K562 (cell line): Measurements from ENCODE around the gene PITX2. TPM values are rescaled to one million over a fixed set of nuclear protein-coding genes. Genes with fewer than 3 reads are reported as not detected.

Experiments used
- ATAC-seq: fragments of 200-7000 bp; cut with Tn5 transposase; 3 replicates; pipeline ENCODE4 v1.9.1; 2020; ENCODE audit warnings: moderate library complexity
- BruUV-seq: library from RNA; stranded (reverse); fragments of 400-500 nt; replicated peaks from 2 replicates; lab custom pipeline; 2021; lab: Mats Ljungman, UMichigan
- CTCF ChIA-PET: fragments of 300-600 bp; formaldehyde crosslinking; extraction: SDS; loops from one replicate; lab custom pipeline; 2021; ENCODE audit warnings: low intra/inter-chr PET ratio; lab: Yijun Ruan, JAX
- POLR2A ChIA-PET: fragments of 300-600, 350-650 bp; sonication (Branson Sonifier 250); formaldehyde crosslinking; extraction: SDS; loops from one replicate; lab custom pipeline; 2021; ENCODE audit warnings: antibody characterized with exemption, inconsistent platforms; lab: Yijun Ruan, JAX
- DNase-seq, 4 experiments: peaks; one replicate each; pipeline versions ENCODE4 v3.0.0 to v3.0.0-alpha.2; 2011 to 2018; ENCODE audit warnings: low spot score in 3 of 4, mixed read lengths in 3 of 4; ENCODE audit errors: extremely low read depth in 1 of 4
- FAIRE-seq: peaks from 2 replicates; lab custom pipeline; 2011; peaks lifted over from hg19 to GRCh38; lab: Jason Lieb, UNC
- H2AFZ ChIP-seq: 2 replicates; pipeline ENCODE4 v1.6.0; 2011; ENCODE audit warnings: low read depth, low read length, control low read depth, inconsistent platforms
- H3K27ac ChIP-seq: fragments of 200-600 bp; 3 replicates; pipeline ENCODE4 v1.8.0; 2011; ENCODE audit warnings: low read depth, mild to moderate bottlenecking, control low read depth, inconsistent platforms, low read length, moderate library complexity, mixed read lengths; ENCODE audit errors: extremely low read depth
- H3K27me3 ChIP-seq, 2 experiments: fragments of 300-600 bp in 1 of 2; 2 replicates in 1 of 2; 3 replicates in 1 of 2; pipeline versions ENCODE4 v1.6.0 to v1.8.0; 2011; ENCODE audit warnings: inconsistent platforms in 2 of 2, low read length in 2 of 2, mild to moderate bottlenecking in 1 of 2, mixed read lengths in 1 of 2, moderate library complexity in 1 of 2; ENCODE audit not compliant: control insufficient read depth in 2 of 2, insufficient read depth in 2 of 2
- H3K36me3 ChIP-seq: fragments of 300-600 bp; 3 replicates; pipeline ENCODE4 v1.8.0; 2011; ENCODE audit warnings: mild to moderate bottlenecking, low read length, inconsistent platforms; ENCODE audit not compliant: control insufficient read depth, insufficient read depth
- H3K4me1 ChIP-seq, 2 experiments: fragments of 200-600 bp in 1 of 2; replicated peaks in 1 of 2; 2 replicates in 1 of 2; 3 replicates in 1 of 2; pipeline versions ENCODE4 v1.5.1 to v1.8.0; 2011; ENCODE audit warnings: inconsistent platforms in 2 of 2, low read length in 2 of 2, mild to moderate bottlenecking in 1 of 2, mixed read lengths in 1 of 2, moderate library complexity in 1 of 2; ENCODE audit not compliant: control insufficient read depth in 2 of 2, insufficient read depth in 2 of 2
- H3K4me2 ChIP-seq: 2 replicates; pipeline ENCODE4 v1.6.1; 2011; ENCODE audit warnings: low read length, control low read depth, inconsistent platforms, mixed read lengths; ENCODE audit not compliant: insufficient read depth
- H3K4me3 ChIP-seq: fragments of 200-600 bp; sonication (generic), shearing (Covaris generic); 2 replicates; pipeline ENCODE4 v1.5.1; 2016; ENCODE audit warnings: control low read depth, inconsistent platforms
- H3K79me2 ChIP-seq: fragments of 200-600 bp; 3 replicates; pipeline ENCODE4 v1.8.0; 2011; ENCODE audit warnings: low read length, inconsistent platforms; ENCODE audit not compliant: control insufficient read depth, insufficient read depth
- H3K9ac ChIP-seq, 2 experiments: 2 replicates each; pipeline versions ENCODE4 v1.6.0 to v1.6.1; 2011; ENCODE audit warnings: low read depth in 2 of 2, low read length in 2 of 2, control low read depth in 1 of 2, inconsistent platforms in 1 of 2, mild to moderate bottlenecking in 1 of 2, mixed read lengths in 1 of 2; ENCODE audit not compliant: insufficient read depth in 1 of 2
- H3K9me1 ChIP-seq: one replicate; pipeline ENCODE4 v1.6.0; 2011; ENCODE audit warnings: inconsistent platforms, mild to moderate bottlenecking, low read length, moderate library complexity; ENCODE audit not compliant: control insufficient read depth, insufficient read depth
- H3K9me3 ChIP-seq: replicated peaks from 2 replicates; pipeline ENCODE4 v1.5.1; 2011; ENCODE audit warnings: low read depth, low read length, inconsistent platforms; ENCODE audit not compliant: control insufficient read depth, insufficient read depth
- H4K20me1 ChIP-seq: replicated peaks from 2 replicates; pipeline ENCODE4 v1.6.1; 2011; ENCODE audit warnings: low read length, inconsistent platforms, mixed read lengths; ENCODE audit not compliant: control insufficient read depth, insufficient read depth
- CAMTA2 ChIP-seq: fragments of 250-450 bp; sonication (Bioruptor Pico); conservative IDR thresholded peaks from 2 replicates; pipeline ENCODE4 v1.5.1; 2022
- CCAR2 ChIP-seq: fragments of 200-400 bp; formaldehyde crosslinking; IDR thresholded peaks from 2 replicates; pipeline ENCODE4 v1.6.1; 2017; ENCODE audit warnings: mild to moderate bottlenecking, low read depth, low read length
- HDAC1 ChIP-seq, 2 experiments: fragments of 450-650 bp; IDR thresholded peaks; 2 replicates each; pipeline ENCODE4 v1.6.1; 2016 to 2017; ENCODE audit warnings: inconsistent platforms in 1 of 2, mild to moderate bottlenecking in 1 of 2, moderate library complexity in 1 of 2
- HDAC8 ChIP-seq: fragments of 450-650 bp; IDR thresholded peaks from 2 replicates; pipeline ENCODE4 v1.6.1; 2016; ENCODE audit warnings: mild to moderate bottlenecking, missing genetic modification characterization, moderate library complexity, missing compliant biosample characterization
- HES1 ChIP-seq: fragments of 450-650 bp; IDR thresholded peaks from 2 replicates; pipeline ENCODE4 v1.6.1; 2016; ENCODE audit warnings: low read depth, mild to moderate bottlenecking, moderate library complexity
- MNT ChIP-seq, 2 experiments: fragments of 450-650 bp; conservative IDR thresholded peaks; 2 replicates each; pipeline ENCODE4 v1.6.1; 2017; ENCODE audit warnings: mild to moderate bottlenecking in 2 of 2, moderate library complexity in 2 of 2
- PHF20 ChIP-seq: fragments of 450-650 bp; IDR thresholded peaks from 2 replicates; pipeline ENCODE4 v1.6.1; 2018; ENCODE audit not compliant: partially characterized antibody
- RCOR1 ChIP-seq, 2 experiments: IDR thresholded peaks; 2 replicates each; pipeline ENCODE4 v1.6.1; 2012; ENCODE audit warnings: low read depth in 2 of 2, low read length in 2 of 2, borderline replicate concordance in 1 of 2, improper control_type of control experiment in 1 of 2
- SMAD3 ChIP-seq: fragments of 450-650 bp; formaldehyde crosslinking; conservative IDR thresholded peaks from 2 replicates; pipeline ENCODE4 v1.4.0; 2020; ENCODE audit warnings: mild to moderate bottlenecking
- SP1 ChIP-seq: sonication (generic); formaldehyde crosslinking; IDR thresholded peaks from 2 replicates; pipeline ENCODE4 v1.8.1; 2022; ENCODE audit warnings: mild to moderate bottlenecking, missing genetic modification reagents
- USF2 ChIP-seq: sonication (generic); formaldehyde crosslinking; IDR thresholded peaks from 2 replicates; pipeline ENCODE4 v1.5.0; 2020; ENCODE audit warnings: missing genetic modification reagents
- ZBTB34 ChIP-seq: fragments of 250-450 bp; sonication (Bioruptor Pico); IDR thresholded peaks from 2 replicates; pipeline ENCODE4 v1.8.0; 2021; ENCODE audit warnings: mild to moderate bottlenecking, moderate library complexity
- ZNF695 ChIP-seq: fragments of 450-650 bp; formaldehyde crosslinking; IDR thresholded peaks from 2 replicates; pipeline ENCODE4 v1.4.0; 2020; ENCODE audit warnings: mild to moderate bottlenecking, moderate library complexity
- ZNF77 ChIP-seq: fragments of 250-450 bp; sonication (Bioruptor Pico); IDR thresholded peaks from 2 replicates; pipeline ENCODE4 v1.5.0; 2020
- WGBS: fragments of 100-300 bp; shearing (Covaris generic); methylation state at CpG from one replicate; pipeline ENCODE4 v1.1.6; 2016; ENCODE audit warnings: low coverage, mixed read lengths; ENCODE audit not compliant: insufficient coverage; ENCODE audit errors: missing lambda C conversion rate; 5-methylcytosine and 5-hydroxymethylcytosine counted together
- in situ Hi-C: fragments of 300-500 bp; cut with MboI; formaldehyde crosslinking; loops from 4 replicates; pipeline ENCODE4 v1.15.0; 2018; ENCODE audit warnings: inconsistent platforms, mixed read lengths
- intact Hi-C: fragments of 100-400 bp; cut with micrococcal nuclease; formaldehyde crosslinking; loops from 2 replicates; pipeline ENCODE4 v1.14.2; 2022
- polyA plus RNA-seq, 8 experiments: library from polyadenylated mRNA; depleted of rRNA in 4 of 8; stranded (reverse) in 5 of 8; unstranded in 3 of 8; fragments of >200 nt; fragmentation: Nextera tagmentation in 2 of 8; fragmentation: Illumina TruSeq in 1 of 8; extraction: Ambion mirVana in 2 of 8; extraction: Trizol in 1 of 8; gene quantifications; 2 replicates each; pipeline versions ENCODE4 v1.2.1 to v1.2.3, GENCODE V29; 2011 to 2014; ENCODE audit warnings: inconsistent platforms in 1 of 8, missing spikeins in 1 of 8
- total RNA-seq, 7 experiments: library from RNA; depleted of rRNA in 6 of 7; stranded (reverse); fragments of >200 nt in 6 of 7; fragmentation: Illumina TruSeq in 2 of 7; extraction: Trizol in 2 of 7; gene quantifications; 2 replicates each; pipeline versions ENCODE4 v1.2.1 to v1.2.3, GENCODE V29; 2011 to 2021; ENCODE audit warnings: low replicate concordance in 1 of 7

Gene PITX2
- total and polyA plus RNA-seq, 9 of the 15 experiments (the other 6 are each of a cell fraction or from before 2014, with no cell fraction given): 0.08 TPM; not detected in 8

- TF ChIP-seq ZBTB34 (CRISPR knock-in tag): no peak
Observed at GRCh38 chr4:110613745-110614144, 9.1 kb downstream of the PITX2 start (continued).

- ATAC-seq: no peak
- Histone ChIP-seq H3K27ac (no peak overlapping the region), H3K9me1 (no peaks in the 10 kb centered on the region), H4K20me1 (no peaks in the 10 kb centered on the region), H3K9ac (no peak overlapping the region), H2AFZ (no peak overlapping the region), H3K36me3 (no peaks in the 10 kb centered on the region), H3K4me2 (no peak overlapping the region), H3K79me2 (no peaks in the 10 kb centered on the region), H3K4me1 (peaks cover 0 to 9% of the 10 kb centered on the region in 2 experiments; a peak in 2 of 5 replicates), H3K4me3 (no peak overlapping the region), H3K9me3 (no peaks in the 10 kb centered on the region), H3K27me3 (peaks cover 51 to 56% of the 10 kb centered on the region in 2 experiments)
- no TSS peak for BruUV-seq
- in situ Hi-C loops (no loop called here), intact Hi-C loops (no loop called here)
- 2% methylated on average over 22 of the region's 23 CpGs for WGBS
- ChIA-PET POLR2A (no interaction called here), CTCF (no interaction called here)
- DNase-seq: no peak
- no peak for FAIRE-seq
- TF ChIP-seq CAMTA2 (CRISPR knock-in tag) (no peak), CCAR2 (no peak), RCOR1 (IDR thresholded peaks at IDR 0.05; ENCODE audit: borderline replicate concordance in 1 of 2, low read depth in 2 of 2, low read length in 2 of 2) (no peak), SMAD3 (no peak), ZNF695 (no peak), PHF20 (no peak), MNT (conservative IDR thresholded peaks at IDR 0.05) (no peak), HDAC8 (tag) (no peak), HDAC1 (IDR thresholded peaks at IDR 0.05) (no peak), SP1 (CRISPR knock-in tag) (no peak), ZNF77 (CRISPR knock-in tag) (no peak), USF2 (no peak), HES1 (no peak)
Observed at GRCh38 chr4:110612631-110613269, 10.1 kb downstream of the PITX2 start.
